COLO829 (cell line): Measurements from ENCODE around the gene AMOTL2.
A peak's percentile ranks its signal among the peaks of the same experiment; 100 is the strongest.

Experiments
- DNase-seq: peaks from one replicate; pipeline ENCODE4 v3.0.0; 2012; ENCODE audit warnings: low spot score

Gene AMOTL2

GRCh38 chr3:134334231-134334900 lies 39.9 kb downstream of the AMOTL2 start:
- no peak for DNase-seq

GRCh38 chr3:134333522-134334181 lies 40.6 kb downstream of the AMOTL2 start:
- DNase-seq: no peak

GRCh38 chr3:134332344-134332743 lies 41.9 kb downstream of the AMOTL2 start:
- DNase-seq: no peak

- DNase-seq: no peak
Measured at GRCh38 chr3:134331811-134332199, 42.4 kb downstream of the AMOTL2 start.

- no peak for DNase-seq
Measured at GRCh38 chr3:134330883-134331810, 43.1 kb downstream of the AMOTL2 start.

- no peak for DNase-seq
Measured at GRCh38 chr3:134328846-134329245, 45.4 kb downstream of the AMOTL2 start.

GRCh38 chr3:134328147-134328591 lies 46.1 kb downstream of the AMOTL2 start:
- DNase-seq: no peak

GRCh38 chr3:134327594-134327975 lies 46.7 kb downstream of the AMOTL2 start:
- DNase-seq: no peak

- DNase-seq: peak; percentile 85
Measured at GRCh38 chr3:134326760-134327593, 47.3 kb downstream of the AMOTL2 start.

GRCh38 chr3:134326126-134326525 lies 48.1 kb downstream of the AMOTL2 start:
- DNase-seq: no peak

- DNase-seq: no peak
Measured at GRCh38 chr3:134325706-134326105, 48.5 kb downstream of the AMOTL2 start.

- DNase-seq: no peak
Measured at GRCh38 chr3:134325061-134325705, 49.1 kb downstream of the AMOTL2 start.

- DNase-seq: no peak
Measured at GRCh38 chr3:134323966-134324962, 50.0 kb downstream of the AMOTL2 start.

- DNase-seq: no peak
Measured at GRCh38 chr3:134322286-134322685, 52.0 kb downstream of the AMOTL2 start.

- no peak for DNase-seq
Measured at GRCh38 chr3:134320749-134321148, 53.5 kb downstream of the AMOTL2 start.

GRCh38 chr3:134319931-134320330 lies 54.3 kb downstream of the AMOTL2 start:
- no peak for DNase-seq

- no peak for DNase-seq
Measured at GRCh38 chr3:134318166-134318565, 56.1 kb downstream of the AMOTL2 start.

- DNase-seq: no peak
Measured at GRCh38 chr3:134317106-134317947, 56.9 kb downstream of the AMOTL2 start.
